Hematopoietic multipotent progenitor cell treated with erythropoietin and hydrocortisone succinate and interleukin-3 and kit ligand, for 15 days (in vitro differentiated cells): Measurements from ENCODE around the gene KIF16B.
"Not testable (repeated sequence)": the region's sequence is repeated elsewhere in the genome, so short reads cannot be mapped to it uniquely, and the experiment has no call there.

Experiments
- DNase-seq: peaks from one replicate; pipeline ENCODE4 v3.0.0-alpha.2; 2015; ENCODE audit warnings: low spot score

Gene KIF16B

GRCh38 chr20:16589623-16590022 is 16.4 kb upstream of the KIF16B start:
- no peak for DNase-seq

- DNase-seq: no peak
Observed at GRCh38 chr20:16588241-16588640, 15.0 kb upstream of the KIF16B start.

GRCh38 chr20:16587066-16587465 is 13.8 kb upstream of the KIF16B start:
- no peak for DNase-seq

- DNase-seq: no peak
Observed at GRCh38 chr20:16583474-16583873, 10.2 kb upstream of the KIF16B start.

GRCh38 chr20:16581241-16581640 is 8.0 kb upstream of the KIF16B start:
- DNase-seq: no peak

- DNase-seq: no peak
Observed at GRCh38 chr20:16580620-16581019, 7.4 kb upstream of the KIF16B start.

GRCh38 chr20:16580147-16580546 is 6.9 kb upstream of the KIF16B start:
- DNase-seq: no peak

- no peak for DNase-seq
Observed at GRCh38 chr20:16576219-16576618, 3.0 kb upstream of the KIF16B start.

GRCh38 chr20:16575390-16576140 is 2.3 kb upstream of the KIF16B start:
- no peak for DNase-seq

GRCh38 chr20:16574656-16575355 is 1.6 kb upstream of the KIF16B start:
- peak; percentile 47 for DNase-seq

- no peak for DNase-seq
Observed at GRCh38 chr20:16571333-16571732, 1.9 kb downstream of the KIF16B start.

GRCh38 chr20:16569246-16570153 is 3.7 kb downstream of the KIF16B start:
- no peak for DNase-seq

- DNase-seq: no peak
Observed at GRCh38 chr20:16566080-16566479, 7.2 kb downstream of the KIF16B start.

- DNase-seq: not testable (repeated sequence)
Observed at GRCh38 chr20:16564079-16564478, 9.2 kb downstream of the KIF16B start.

GRCh38 chr20:16563066-16563806 is 10.0 kb downstream of the KIF16B start:
- no peak for DNase-seq

GRCh38 chr20:16562259-16562658 is 11.0 kb downstream of the KIF16B start:
- DNase-seq: no peak

- no peak for DNase-seq
Observed at GRCh38 chr20:16560661-16561060, 12.6 kb downstream of the KIF16B start.

GRCh38 chr20:16560216-16560615 is 13.0 kb downstream of the KIF16B start:
- no peak for DNase-seq

- no peak for DNase-seq
Observed at GRCh38 chr20:16556301-16556700, 16.9 kb downstream of the KIF16B start.

GRCh38 chr20:16555754-16556153 is 17.5 kb downstream of the KIF16B start:
- DNase-seq: no peak

GRCh38 chr20:16554766-16555543 is 18.3 kb downstream of the KIF16B start:
- DNase-seq: no peak
